Right forelimb (tissue), 1 donor: ENCODE measurements around the gene MMEL1.
"Not testable (repeated sequence)": the region's sequence is repeated elsewhere in the genome, so short reads cannot be mapped to it uniquely, and the experiment has no call there.

ENCODE experiments used
- DNase-seq: peaks from one replicate; pipeline ENCODE4 v3.0.0-alpha.2; 2018

Gene MMEL1

DNA sequence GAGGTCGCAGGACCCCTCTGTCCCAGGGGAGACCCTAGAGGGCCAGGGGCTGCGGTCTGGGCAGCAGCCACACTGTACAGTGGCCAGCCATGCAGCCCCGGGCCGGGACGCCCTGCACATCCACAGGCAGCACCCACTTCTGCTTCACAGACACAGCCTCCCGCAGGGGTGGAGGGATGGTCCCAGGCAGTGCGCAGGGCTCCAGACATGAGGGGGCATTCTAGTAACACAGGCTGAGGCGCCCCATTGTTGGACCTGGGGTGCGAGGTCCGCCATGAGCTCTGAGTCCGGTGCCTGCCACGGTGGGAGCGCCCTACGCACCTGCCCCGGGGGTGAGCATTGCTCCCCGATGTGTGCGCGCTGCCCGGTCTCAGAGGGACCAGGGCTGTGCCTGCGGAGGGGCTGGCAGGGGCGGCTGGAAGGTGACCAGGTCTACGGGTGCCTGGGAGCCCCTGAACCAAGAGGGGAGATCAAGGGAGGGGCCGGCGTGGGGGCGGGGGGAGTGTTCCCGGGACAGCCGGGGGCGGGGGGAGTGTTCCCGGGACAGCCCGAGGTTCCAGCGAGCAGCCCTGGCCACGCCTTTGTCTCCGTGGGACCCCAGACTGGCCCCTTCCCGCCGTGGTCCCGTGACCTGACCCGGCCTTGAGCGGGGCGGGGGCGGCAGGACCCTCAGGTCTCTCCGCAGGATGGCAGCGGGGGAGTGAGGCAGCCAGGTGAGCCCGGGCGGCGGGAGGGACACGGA, 4.5 kb downstream of the MMEL1 start:
- no peak for DNase-seq

DNA sequence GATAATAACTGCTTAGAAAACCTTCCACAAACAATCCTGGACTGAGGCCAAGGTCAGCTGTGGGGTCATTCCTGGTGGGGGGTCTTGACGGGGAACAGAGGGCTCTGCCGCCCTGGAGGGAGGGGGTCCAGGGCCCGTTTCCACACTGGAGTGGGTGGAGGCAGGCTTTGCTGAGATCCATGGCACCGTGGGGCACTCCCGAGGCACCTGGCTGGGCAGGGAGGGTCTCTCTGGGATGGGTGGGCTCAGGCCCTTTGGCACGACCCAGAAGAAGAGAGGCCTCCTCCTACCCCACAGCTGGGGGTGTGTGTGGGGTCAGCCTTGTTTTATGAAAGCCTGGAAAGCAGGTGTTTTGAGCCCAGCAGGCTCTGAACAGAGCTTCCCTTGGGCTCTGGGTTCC, 5.1 kb downstream of the MMEL1 start:
- DNase-seq = no peak

DNA sequence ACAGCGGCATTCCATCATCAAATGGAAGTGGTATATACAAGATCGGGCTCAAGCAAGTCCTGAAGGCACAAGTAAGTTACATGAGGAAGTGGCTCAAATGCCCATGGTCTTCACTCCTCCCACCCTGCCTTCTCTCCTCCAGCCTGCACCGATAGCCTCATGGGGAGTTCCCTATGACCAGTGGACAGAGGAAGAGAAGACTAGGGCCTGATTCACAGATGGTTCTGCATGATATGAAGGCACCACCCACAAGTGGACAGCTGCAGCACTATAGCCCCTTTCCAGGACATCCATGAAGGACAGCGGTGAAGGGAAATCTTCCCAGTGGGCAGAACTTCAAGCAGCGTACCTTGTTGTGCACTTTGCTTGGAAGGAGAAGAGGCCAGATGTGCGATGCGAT, 7.1 kb downstream of the MMEL1 start:
- DNase-seq = not testable (repeated sequence)

DNA sequence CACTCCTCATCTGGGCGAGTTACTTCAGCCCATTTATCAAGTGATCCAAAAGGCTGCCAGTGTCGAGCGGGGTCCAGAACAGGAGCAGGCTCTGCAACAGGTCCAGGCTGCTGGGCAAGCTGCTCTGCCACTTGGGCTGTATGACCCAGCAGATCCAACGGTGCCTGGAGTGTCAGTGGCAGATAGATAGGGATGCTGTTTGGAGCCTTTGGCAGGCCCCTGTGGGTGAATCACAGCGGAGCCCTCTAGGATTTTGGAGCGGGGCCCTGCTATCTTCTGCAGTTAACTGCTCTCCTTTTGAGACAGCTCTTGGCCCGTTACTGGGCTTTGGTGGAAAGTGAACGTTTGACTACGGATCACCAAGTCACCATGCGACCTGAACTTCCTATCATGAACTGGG, 7.5 kb downstream of the MMEL1 start:
- no peak for DNase-seq

DNA sequence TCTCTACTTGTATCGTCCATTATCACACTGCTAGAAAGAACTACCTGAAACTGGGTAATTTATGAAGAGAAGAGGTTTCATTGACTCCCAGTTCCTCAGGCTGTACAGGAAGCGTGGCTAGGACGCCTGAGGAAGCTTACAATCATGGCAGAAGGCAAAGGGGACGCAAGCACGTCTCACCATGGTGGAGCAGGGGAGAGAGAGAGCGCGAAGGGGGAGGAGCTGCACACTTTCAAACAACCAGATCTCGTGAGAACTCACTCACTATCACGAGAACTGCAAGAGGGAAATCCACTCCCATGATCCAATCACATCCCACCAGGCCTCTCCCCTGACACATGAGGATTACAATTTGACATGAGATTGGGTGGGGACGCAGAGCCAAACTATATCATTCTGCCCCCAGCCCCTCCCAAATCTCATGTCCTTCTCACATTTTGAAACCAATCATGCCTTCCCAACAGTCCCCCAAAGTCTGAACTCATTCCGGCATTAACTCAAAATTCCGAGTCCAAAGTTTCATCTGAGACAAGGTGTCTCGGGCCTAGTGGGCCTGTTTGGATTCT, 8.0 kb downstream of the MMEL1 start:
- no peak for DNase-seq

DNA sequence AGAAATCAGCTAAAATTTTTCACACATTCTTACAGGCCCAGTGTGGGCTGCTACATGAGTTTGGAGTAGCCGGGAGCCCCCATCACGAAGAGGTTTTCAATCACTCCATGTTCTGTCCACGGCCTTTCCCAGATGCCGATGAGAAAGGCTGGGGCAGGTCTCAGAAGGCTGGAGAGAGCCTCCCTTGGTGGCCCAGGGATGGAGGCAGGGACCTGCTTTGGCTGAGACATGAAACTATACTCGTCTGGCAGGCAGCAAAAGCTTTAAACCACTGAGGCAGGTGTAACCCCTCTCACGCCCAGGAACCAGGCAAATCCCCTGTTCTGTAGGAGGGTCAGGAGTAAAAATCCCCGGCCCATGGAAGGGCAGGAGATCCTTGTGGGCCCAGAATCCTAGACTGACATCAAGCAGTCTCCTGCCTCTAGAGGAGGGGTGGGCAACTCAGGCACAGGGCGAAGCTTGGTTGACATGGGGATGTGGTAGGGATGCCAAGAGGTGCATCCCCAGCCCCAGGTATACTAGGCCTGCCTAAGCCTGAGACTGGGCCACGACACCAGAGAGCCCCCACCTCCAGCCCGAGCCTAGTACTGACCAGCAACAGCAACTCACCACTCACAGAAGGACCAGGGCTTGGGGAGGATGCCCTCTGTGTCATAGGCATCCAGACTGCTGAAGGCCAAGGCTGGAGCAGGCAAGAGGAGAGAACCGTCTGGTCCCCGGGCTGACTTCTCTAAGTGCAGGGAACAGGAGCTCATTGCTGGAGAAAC, 9.1 kb downstream of the MMEL1 start:
- DNase-seq = no peak

DNA sequence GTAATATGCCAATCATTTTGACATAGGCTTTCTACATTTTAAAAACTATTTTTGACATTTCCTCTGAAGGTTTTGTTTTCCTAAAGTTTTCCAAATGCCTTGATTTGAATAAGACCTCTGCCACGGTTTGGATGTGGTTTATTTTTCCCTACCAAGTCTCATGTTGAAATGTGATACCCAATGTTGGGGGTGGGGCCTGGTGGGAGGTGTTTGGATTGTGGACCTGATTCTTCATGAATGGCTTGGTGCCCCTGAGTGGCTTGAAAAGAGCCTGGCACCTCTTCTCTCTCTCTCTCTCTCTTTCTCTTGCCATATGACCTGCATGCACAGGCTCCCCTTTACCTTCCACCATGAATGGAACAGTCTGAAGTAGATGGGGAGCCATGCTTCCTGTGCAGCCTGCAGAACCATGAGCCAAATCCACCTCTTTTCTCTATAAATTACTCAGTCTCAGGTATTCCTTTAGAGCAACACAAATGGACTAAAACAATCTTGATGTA, 14.8 kb downstream of the MMEL1 start:
- no peak for DNase-seq

DNA sequence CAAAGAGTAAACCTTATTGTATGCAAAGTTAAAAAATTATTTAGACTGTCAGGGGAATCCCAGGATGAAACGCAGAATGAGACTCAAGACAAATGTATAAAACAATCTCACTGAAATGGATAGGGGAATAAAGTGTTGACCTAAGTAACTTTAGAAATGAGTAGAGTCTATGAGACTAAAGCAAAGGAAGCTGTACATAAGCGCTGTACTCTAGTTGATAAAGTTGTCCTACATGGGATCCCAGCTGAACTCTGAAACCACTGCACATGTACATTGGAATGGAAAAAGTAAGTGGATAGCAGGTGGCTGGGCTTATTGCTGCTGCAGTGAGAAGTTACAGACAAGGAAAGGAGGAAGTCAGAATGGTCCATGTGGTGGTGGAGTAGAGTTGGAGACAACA, 18.7 kb downstream of the MMEL1 start:
- no peak for DNase-seq

DNA sequence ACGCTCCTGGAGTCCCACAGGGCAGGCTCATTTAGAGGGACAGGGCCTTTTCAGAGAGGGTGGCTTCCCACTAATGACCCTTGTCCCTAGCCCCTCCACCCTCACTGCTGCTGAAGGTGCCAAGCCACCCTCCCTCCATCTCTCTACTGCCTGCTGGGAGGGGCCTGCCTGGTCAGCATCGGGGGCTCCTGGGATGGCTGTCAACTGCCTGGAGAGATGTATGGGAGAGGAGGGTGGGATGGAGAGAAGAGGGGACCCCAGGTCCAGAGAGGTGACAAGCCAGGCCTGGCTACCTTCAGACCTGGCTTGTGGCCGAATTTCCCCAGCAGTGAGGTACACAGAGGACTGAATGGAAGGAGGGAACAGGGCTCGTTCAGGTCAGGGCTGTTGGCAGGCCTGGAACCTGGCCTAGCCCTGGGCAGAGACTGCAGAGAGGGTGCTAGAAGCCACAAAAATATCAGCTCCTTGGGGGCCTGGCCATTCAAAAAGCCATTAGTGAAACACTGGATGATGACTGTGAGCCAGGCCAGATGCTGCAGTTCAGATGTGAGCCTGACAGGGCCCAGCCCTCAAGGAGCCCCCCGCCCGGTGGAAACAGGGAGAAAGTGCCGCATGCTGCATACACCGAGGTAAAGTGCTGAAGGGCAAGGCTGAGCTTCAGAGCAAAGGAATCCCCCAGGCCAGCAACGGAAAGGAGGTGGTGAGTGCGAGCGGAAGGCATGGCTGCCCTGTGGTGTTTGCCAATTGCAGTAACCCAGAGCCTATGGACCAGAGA, 20.0 kb downstream of the MMEL1 start:
- DNase-seq = peak; percentile 26

DNA sequence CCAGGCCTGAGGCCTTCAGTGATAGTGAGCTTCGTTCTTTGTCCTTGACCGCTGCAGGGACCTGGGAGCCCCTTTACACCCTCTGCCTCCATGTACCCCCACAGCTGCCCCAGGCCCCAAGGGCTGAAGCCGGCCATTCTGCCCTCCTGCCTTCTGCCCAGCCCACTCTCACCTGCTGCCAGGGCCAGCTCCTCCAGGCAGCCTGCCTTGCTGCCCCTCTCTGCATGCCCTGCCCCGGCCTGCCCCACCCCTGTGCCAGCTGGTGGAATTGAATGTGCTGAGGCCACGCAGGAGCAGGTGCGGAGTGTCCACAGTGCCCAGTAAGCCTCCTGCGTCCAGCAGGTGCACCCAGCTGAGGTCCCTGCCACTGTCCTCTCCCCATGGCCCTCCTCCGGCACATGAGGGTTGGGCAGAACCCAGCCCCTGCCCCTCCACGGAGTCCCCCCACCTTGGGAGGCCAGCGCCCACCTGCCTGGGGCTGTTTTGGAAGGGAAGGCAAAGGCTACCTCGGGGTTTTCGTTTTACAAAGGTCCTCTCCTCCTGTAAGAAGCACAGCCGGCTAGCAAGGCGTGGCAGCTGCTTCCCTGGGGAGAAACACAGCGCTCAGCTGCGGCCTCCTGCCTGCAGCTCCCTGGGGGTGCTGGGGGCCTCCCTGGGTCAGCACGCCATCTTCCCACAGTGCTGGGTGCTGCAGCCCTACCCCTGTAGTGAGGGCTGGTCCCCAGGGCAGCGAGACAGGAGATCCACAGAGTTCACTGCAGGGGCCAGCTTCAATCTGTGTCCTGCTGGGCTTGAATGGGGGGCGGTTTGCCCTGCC, 21.0 kb downstream of the MMEL1 start:
- peak; percentile 43 for DNase-seq

DNA sequence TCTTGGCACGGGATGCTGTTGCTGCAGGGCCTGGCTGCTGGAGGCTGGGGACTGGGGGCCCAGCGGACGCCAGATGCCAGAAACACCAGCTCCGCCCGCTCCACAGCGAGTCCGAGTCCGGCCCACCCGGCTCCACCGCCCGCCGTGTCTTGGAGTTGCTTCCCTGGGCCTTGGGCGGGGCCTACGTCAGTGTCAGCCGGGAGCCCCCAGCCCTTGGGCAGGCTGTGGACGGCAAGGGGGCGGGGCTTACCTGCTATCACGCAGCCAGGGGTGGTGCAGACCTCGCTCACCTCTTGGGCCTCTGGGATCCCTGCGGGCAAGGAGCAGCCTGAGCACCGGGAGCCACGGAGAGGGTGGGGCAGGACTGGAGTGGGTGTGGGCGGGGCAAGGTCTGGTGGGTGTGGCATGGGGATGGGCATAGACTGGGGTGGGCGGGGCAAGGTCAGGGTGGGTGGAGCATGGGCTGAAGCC, 21.8 kb downstream of the MMEL1 start:
- DNase-seq = peak; percentile 64

DNA sequence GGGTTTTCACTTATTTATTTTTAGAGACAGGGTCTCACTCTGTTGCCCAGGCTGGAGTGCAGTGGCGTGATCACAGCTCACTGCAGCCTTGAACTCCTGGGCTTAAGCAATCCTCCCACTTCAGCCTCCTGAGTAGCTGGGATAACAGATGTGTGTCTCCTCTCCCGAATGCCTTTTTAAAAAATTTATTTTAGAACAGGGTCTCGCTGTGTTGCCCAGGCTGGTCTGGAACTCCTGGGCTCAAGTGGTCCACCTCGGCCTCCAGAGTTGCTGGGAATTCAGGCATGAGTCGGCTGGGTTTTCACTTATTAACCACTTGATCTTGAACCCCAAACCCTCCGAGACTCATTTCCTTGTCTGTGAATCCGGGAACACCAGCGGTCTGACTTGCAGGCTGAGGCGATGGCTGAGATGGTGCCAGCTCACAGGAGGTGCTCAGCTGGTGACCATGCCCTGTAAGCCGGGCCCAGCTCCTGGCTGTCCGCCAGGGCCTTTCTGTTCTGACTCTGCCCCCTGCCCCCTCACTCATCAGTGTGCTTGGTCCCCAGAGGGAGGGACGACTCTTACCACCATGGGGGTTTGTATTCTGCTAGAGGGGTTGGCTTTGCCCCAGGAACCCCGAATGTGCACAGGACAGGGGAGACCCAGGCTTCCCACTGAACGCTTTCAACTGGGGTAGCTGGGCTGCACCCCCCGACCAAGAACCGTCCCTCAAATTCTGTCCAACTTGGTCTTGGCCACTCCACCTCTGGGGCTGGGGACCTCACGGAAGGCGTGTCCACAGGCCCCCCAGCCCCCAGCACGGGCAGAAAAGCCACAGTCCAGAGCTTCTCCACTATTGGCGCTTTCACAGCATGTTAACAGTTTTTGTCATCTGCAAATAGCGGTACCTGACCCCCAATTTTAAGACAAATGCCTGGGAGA, 22.5 kb downstream of the MMEL1 start:
- peak; percentile 43 for DNase-seq

DNA sequence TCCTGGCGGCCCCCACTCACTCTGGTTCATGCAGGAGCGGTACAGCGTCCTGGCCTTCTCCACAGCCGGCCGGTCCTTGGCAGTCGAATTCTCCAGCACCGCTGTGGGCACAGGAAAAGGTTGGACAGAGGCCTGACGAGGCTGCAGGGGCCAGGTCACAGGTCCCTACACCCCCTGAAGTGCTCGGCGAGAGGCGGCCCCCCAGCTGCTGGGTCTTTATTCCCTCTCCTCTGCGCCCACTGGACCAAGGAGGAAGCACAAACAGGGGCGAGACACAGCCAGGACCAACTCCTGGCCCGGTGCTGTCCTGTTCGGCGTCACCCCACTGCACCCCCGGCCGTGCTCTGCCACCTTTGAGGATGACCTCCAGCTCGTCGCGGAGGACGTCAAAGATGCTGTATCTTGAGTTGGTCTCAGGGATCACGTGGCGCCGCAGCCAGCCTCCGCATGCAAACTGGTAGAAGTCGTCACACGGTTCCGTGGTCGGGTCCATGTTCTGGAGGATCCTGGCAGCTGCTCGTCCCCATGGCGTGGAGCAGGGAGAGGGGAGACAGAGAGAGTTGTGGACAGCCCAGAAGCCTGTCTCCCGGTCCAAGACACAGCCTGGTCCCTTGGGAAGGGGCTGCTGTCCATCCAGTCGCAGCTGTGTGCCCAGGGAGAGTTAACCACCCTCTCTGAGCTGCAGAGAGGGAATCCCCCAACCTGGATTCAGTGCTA, 23.3 kb downstream of the MMEL1 start:
- no peak for DNase-seq

DNA sequence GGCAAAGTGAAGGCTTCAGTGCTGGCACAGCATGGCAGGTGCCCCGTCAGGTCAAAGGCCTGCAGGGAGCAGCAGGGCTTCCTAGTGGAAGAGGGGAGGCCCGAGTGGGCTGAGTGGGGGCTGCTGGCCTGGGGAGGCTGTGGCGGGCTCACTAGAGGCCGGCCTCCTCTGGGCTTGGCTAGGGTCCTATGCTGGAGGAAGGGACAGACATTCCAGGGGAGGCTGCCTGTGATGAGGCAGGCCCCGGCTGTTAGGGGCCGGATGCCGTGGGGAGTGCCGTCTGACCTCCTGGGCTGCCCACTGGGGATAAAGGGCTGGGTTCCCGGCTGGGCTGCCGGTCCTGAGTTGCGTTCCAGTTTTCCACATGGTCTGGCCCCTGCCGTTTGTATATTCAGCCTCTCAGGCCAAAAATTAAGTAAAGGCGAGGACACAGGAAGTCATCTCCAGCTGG, 25.1 kb downstream of the MMEL1 start:
- peak; percentile 55 for DNase-seq

DNA sequence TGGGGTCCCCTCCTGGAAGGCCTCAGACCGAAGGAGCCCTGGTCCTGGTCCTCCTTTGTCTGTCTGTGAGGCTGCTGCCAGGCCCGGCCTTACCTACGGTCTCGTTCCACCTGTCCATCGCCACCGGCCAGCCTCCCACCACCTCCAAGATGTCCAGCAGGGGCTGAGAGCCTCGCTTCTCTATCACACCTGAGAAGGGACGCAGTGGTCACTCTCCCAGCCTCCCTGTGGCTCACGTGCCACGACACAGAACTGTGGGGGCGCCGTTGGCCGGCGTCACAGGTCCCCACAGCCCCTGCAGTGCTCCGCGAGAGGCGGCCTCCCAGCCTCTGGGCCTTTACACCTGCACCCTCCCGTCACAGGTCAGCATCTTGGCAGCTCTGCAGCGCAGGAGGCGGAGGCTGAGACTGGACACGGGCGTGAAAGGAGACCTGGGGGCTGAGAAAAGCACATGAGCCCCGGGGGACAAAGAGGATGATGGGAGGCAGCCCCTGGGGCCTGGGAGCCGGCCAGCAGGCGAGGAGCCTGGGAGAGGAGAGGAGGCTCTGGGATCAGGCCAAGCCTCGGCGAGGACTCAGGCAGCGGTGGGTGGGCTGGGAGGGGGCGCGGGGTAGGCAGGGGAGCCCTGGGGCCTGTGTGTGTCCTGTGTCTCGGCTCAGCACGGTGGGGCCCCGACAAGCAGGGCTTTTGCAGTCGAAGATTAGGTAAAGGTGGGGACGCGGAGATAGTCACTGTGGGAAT, 25.8 kb downstream of the MMEL1 start:
- peak; percentile 45 for DNase-seq

DNA sequence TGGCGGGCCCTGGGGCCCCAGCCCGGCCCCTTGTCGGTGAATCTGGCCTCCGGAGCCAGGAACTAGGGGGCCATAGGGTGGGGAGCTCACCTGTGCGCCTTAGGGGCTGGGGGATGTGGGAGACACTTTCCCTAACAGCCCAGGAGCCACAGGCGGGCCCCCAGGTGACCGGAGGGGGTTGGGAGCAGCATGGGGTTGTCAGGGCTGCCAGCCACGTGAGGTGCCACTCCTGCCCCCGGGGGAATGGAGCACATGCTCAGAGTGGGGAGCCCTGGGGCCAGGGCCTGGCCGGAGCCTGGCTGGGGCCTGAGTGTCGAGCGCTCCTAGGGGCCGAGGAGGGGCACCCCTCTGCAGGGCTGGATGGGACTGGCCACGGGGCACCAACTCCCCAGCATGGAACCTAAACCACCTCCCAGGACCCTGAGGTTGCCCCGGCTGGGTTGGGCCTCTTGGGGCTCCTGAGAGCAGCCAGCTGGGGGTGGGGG, 26.4 kb downstream of the MMEL1 start:
- DNase-seq = no peak

DNA sequence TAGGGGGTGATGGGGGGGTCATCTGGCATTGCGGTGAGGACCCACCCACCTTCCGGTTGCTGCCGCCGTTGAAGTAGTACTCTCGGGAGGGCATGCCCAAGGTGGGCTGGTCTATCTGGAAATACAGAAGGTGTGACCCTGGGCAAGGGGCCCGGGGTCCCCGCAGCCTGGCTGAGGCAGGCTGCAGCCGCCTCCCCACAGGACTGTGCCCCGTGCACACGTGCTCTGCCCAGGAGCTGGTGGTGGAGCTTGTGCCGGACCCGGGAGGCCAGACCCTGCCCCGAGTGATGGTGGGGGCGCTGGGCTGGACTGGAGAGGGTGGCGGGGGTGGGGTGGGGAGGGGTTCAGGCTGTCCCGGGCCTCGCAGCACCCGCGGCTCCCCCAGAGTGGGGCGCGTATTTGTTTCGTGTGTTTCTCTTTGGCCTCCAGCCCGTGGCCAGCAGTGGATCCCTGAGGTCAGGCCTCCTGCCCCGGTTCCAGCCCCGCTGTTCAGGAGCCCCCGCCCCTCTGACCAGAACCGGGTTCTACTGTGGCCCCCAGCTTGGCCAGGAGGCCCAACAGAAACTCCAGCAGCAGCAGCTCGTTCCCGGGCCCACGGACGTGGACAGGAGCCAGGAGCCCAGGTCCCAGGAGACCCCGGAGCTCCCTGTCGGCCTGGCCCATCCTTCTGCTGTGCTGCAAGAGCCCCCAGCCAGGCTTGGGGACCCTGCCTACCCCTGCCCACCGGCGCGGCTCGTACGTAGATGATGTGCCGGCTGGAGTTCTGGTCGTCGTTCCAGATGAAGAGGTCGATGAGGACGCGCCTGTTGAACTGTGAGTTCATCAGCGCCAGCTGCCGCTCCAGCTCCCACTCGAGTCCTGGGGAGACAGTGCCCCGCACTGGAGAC, 27.1 kb downstream of the MMEL1 start:
- DNase-seq = peak; percentile 21

DNA sequence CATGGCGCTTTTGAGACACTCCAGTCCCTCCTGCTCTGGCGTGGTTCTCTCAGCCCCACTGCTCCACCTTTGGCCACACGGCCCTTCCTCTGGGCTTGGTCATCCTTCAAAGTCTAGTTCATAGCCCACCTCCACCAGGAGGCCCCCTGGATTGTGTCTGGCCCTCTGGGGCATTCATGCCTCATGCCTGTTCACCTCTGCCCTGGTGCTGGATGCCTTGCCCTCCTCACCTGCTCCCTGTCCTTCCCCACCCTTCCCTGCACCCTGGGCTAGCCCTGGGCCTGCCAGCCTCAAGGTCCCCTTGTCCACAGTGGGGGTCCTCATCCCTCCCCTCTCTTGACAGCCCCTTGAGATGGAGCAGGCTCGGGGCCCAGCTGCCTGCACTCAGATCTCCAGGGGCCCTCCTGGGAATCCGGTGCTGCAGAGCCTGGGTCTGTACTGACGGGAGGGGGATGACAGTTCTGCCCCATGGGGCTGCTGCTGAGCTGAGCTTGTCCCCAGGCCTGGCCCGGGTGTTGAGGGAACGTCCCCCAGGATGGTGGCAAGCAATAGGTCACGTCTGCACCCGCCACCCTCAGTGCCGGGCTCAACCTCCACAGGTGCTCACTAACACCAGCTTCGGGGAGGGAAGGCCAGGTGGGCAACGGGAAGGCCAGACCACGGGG, 27.8 kb downstream of the MMEL1 start:
- DNase-seq = peak; percentile 34
